Measurements from ENCODE around the gene NSD2.

NSD2 gene

GRCh38 chr4:1960170-1960825 is 89.1 kb downstream of the NSD2 start:
- no peak for DNase-seq (ENCODE audit: low read depth)
- TF ChIP-seq, protein P1, sequence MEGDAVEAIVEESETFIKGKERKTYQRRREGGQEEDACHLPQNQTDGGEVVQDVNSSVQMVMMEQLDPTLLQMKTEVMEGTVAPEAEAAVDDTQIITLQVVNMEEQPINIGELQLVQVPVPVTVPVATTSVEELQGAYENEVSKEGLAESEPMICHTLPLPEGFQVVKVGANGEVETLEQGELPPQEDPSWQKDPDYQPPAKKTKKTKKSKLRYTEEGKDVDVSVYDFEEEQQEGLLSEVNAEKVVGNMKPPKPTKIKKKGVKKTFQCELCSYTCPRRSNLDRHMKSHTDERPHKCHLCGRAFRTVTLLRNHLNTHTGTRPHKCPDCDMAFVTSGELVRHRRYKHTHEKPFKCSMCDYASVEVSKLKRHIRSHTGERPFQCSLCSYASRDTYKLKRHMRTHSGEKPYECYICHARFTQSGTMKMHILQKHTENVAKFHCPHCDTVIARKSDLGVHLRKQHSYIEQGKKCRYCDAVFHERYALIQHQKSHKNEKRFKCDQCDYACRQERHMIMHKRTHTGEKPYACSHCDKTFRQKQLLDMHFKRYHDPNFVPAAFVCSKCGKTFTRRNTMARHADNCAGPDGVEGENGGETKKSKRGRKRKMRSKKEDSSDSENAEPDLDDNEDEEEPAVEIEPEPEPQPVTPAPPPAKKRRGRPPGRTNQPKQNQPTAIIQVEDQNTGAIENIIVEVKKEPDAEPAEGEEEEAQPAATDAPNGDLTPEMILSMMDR (IDR thresholded peaks at IDR 0.05; ENCODE audit: control insufficient read depth, extremely low read depth, insufficient read depth), result no peak
- no peak overlapping the region for H3K4me3 ChIP-seq (ENCODE audit: low read depth, low read length)

- H3K4me3 ChIP-seq (ENCODE audit: low read depth, low read length), result no peak overlapping the region
- DNase-seq (ENCODE audit: low read depth), result no peak
- TF ChIP-seq, protein P1 (IDR thresholded peaks at IDR 0.05; ENCODE audit: control insufficient read depth, extremely low read depth, insufficient read depth), result no peak
Measured at GRCh38 chr4:1961038-1961437, 89.8 kb downstream of the NSD2 start.

- no peak overlapping the region for H3K4me3 ChIP-seq (ENCODE audit: low read depth, low read length)
- TF ChIP-seq, protein P1 (IDR thresholded peaks at IDR 0.05; ENCODE audit: control insufficient read depth, extremely low read depth, insufficient read depth), result no peak
- DNase-seq (ENCODE audit: low read depth), result no peak
Measured at GRCh38 chr4:1961563-1961962, 90.4 kb downstream of the NSD2 start.

- no peak overlapping the region for H3K4me3 ChIP-seq (ENCODE audit: low read depth, low read length)
- TF ChIP-seq, protein P1 (IDR thresholded peaks at IDR 0.05; ENCODE audit: control insufficient read depth, extremely low read depth, insufficient read depth), result no peak
- no peak for DNase-seq (ENCODE audit: low read depth)
Measured at GRCh38 chr4:1962980-1963379, 91.8 kb downstream of the NSD2 start.

DNA sequence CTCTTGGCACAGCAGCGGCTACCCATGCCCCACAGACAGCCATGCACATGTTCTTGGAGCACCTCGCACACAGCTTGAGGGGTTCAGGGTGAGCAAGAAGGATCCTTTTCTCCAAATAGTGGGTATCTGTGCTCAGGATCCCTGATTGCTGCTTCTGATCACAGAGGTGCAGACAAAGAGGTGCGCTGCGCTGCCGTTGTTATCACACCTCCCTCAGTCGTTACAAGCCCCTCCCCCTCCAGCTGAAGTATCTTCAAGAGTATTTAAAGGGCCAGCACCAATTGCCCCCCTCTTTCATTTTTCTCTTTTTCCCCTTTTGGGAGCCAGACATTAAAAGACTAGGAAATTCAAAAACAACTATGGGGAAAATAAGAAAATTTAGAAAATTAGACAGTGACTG is 93.2 kb downstream of the NSD2 start:
- DNase-seq (ENCODE audit: low read depth), result no peak
- no peak overlapping the region for H3K4me3 ChIP-seq (ENCODE audit: low read depth, low read length)
- TF ChIP-seq, protein P1 (IDR thresholded peaks at IDR 0.05; ENCODE audit: control insufficient read depth, extremely low read depth, insufficient read depth), result no peak

GRCh38 chr4:1964971-1965370 is 93.8 kb downstream of the NSD2 start:
- TF ChIP-seq, protein P1 (IDR thresholded peaks at IDR 0.05; ENCODE audit: control insufficient read depth, extremely low read depth, insufficient read depth), result no peak

More at GRCh38 chr4:1964971-1965370, 93.8 kb downstream of the NSD2 start:
- DNase-seq (ENCODE audit: low read depth), result no peak
- H3K4me3 ChIP-seq (ENCODE audit: low read depth, low read length), result no peak overlapping the region
